Activated CD8-positive, alpha-beta memory T cell treated with anti-CD3 and anti-CD28 coated beads for 24 hours (primary cell): ENCODE results near the gene CBLIF.
"Not testable (repeated sequence)": the region's sequence is repeated elsewhere in the genome, so short reads cannot be mapped to it uniquely, and the experiment has no call there.

Experiments used
- DNase-seq: peaks from one replicate; pipeline ENCODE4 v3.0.0-alpha.2; 2020

The CBLIF gene

DNA sequence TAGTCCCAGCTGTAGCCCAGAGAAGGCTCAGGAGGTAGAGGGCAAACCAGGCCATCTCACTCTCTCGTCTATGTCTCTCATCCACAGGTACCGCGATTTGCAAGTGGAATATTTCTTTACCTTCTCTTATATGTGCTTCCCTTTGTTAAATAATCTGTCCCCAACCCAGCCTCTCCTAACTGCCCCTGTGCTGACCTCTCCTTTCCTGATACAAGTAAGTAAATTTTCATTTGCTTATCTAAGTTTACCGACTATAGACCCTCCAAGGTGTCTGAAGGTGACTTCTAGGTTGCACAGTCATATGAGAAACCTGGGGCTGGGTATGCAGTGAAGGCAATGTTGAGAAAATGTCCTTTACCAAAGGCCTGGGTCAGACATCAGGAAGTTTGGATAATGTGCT, at the start of gene CBLIF:
Gene CBLIF (minus strand): TSS at position 101 of the 400 bp plus-strand sequence. CDS start 46 bp downstream, at position 55.
- DNase-seq = no peak

DNA sequence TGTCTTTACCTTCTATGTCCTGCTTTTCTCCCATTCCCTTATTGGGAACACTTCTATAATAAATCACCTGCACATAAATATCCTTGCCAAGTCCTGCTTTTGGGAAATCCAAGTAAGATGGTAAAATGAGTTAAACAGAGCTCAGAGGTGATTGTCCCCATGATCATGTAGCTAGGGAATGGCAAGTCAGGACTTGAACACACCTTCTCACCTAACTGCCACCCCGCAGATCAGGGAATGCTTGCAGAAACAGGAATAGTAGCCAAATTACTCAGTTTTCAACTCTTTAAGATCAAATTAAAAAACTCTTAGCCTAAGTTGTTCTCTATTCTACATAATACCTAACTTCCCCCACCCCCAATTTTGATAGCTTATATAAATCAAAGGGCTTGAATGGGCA, 49.3 kb upstream of the CBLIF start:
- DNase-seq = no peak

- DNase-seq = no peak
These were observed 46.5 kb upstream of the CBLIF start for GRCh38 chr11:59891781-59892181.

DNA sequence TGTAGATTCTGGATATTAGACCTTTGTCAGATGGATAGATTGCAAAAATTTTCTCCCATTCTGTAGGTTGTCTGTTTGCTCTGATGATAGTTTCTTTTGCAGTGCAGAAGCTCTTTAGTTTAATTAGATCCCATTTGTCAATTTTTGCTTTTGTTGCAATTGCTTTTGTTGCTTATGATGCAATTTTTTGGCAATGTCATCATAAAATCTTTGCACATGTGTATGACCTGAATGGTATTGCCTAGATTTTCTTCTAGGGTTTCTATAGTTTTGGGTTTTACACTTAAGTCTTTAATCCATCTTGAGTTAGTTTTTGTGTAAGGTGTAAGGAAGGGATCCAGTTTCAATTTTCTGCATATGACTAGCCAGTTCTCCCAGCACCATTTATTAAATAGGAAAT, 41.9 kb upstream of the CBLIF start:
- DNase-seq = not testable (repeated sequence)

GRCh38 chr11:59883597-59883996, 38.3 kb upstream of the CBLIF start:
- no peak for DNase-seq

- no peak for DNase-seq
These were observed 34.3 kb upstream of the CBLIF start for GRCh38 chr11:59879567-59879966.

GRCh38 chr11:59878575-59878974, 33.3 kb upstream of the CBLIF start, which contains the start of gene OOSP3:
OOSP3 (plus strand) TSS chr11:59878782; CDS start chr11:59878809, 27 bp downstream.
- no peak for DNase-seq

DNA sequence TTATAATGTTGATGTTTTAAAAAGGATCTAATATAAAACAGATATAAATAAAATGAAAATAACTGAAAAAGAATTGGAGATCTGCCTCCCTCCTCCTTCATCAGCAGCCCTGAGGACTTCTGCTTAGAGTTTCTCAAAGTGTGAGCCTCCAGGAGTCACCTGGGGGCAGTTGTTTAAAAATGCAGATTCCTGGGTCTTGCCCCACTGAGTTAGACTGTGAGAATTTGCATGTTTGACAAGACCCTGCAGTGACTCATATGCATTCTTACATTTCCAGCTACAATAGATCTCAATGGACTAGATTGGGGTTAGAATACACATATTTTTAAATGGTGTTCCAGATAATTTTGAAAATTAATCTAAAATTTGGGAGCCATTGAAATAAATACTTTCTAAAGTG, 32.5 kb upstream of the CBLIF start:
- DNase-seq = no peak

- DNase-seq = no peak
These were observed 32.0 kb upstream of the CBLIF start for GRCh38 chr11:59877325-59877724.

DNA sequence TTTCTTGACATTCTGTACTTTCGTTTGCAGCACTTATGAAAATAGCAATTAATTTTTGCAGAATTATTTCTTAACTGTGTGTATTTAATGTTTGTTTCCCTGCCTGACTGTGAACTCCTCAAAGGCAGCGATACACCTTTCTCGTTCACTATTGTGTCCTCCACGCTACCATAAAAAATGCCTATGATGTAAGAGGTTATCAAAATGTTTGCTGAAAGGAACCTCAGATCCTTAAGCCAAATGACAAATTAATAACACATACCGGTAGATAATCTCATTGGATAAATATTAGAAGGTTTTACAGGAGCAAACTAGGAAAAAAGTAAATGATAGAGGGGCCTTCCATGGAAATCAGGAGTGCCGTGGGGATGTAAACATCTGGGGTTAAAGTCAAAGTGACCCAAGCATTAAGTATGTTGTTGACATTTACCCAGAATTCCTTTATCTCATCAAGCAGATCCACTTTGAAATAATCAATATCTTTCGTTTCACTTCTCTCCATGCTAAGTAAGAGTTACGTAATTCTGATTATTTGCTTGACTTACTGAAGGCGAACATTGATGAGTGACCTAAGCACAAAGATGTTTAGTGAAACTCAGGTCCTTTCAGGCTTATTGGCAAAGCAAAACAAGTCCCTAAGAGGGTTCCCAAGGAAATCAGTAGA, 30.7 kb upstream of the CBLIF start:
- DNase-seq = no peak

- no peak for DNase-seq
These were observed 26.8 kb upstream of the CBLIF start for GRCh38 chr11:59872076-59872475.

- DNase-seq = no peak
These were observed 22.6 kb upstream of the CBLIF start for GRCh38 chr11:59867946-59868345.

DNA sequence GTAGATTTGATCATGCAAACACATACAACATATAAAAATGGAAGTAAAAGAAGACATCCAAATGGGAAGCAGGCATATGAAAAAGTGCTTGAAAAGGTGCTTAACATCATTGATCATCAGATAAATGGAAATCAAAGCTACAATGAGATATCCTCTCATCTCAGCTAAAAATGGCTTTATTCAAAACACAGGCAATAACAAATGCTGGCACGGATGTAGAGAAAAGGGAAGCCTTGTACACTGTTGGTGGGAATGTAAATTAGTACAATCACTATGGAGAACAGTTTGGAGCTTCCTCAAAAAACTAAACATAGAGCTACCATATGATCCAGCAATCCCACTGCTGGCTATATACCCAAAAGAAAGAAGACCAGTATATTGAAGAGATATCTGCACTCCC, 21.5 kb upstream of the CBLIF start:
- no peak for DNase-seq

- DNase-seq = no peak
These were observed 21.1 kb upstream of the CBLIF start, which contains the start of gene TCN1 for GRCh38 chr11:59866397-59866796. TCN1 (minus strand) TSS chr11:59866487; CDS start chr11:59866470, 17 bp downstream.

GRCh38 chr11:59865031-59865430, 19.7 kb upstream of the CBLIF start:
- DNase-seq = no peak

DNA sequence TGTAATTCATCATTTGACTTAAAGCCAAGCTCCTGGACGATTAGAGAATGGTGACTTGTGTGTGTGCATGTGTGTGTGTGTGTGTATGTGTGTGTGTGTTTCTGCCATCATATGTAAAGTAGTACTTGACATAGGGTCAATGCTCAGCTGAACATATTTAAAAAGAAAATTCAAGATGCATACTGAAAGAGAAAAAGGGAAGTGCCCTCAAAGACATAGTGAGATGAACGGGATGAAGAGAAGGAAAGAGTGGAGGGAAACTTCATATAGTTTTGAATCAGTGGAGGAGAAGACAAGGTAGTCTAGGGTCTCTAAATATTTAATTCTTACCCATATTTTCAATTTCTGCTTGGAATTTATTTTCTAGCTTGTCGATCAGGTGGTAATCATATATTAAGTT, 17.0 kb upstream of the CBLIF start:
- DNase-seq = no peak

- no peak for DNase-seq
These were observed 14.4 kb upstream of the CBLIF start for GRCh38 chr11:59859673-59860072.

- no peak for DNase-seq
These were observed 12.4 kb upstream of the CBLIF start for GRCh38 chr11:59857439-59858434.

DNA sequence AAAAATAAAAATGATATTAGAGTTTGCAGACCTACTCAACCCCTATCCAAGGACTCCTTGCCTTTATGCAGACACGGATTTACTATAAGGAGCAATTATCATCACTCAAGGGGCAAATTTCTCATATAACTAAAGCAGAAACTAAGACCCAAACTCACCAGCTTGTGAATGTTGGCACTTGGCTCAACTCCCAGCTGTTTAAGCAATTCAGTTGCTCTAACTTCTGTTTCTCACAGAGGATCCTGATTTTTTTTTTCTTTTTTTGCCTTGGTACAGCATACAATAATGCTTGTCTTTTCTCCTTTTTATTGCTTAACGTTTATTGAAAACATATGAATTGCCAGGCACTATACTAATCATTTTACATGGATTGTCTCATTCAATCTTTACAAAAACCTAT, 9.6 kb upstream of the CBLIF start:
- DNase-seq = no peak

- DNase-seq = not testable (repeated sequence)
These were observed 6.1 kb upstream of the CBLIF start for GRCh38 chr11:59851416-59851815.

- not testable (repeated sequence) for DNase-seq
These were observed 4.3 kb upstream of the CBLIF start for GRCh38 chr11:59849551-59849950.

- no peak for DNase-seq
These were observed 3.8 kb upstream of the CBLIF start for GRCh38 chr11:59849129-59849528.

- DNase-seq = not testable (repeated sequence)
These were observed 3.1 kb upstream of the CBLIF start for GRCh38 chr11:59848439-59848838.

DNA sequence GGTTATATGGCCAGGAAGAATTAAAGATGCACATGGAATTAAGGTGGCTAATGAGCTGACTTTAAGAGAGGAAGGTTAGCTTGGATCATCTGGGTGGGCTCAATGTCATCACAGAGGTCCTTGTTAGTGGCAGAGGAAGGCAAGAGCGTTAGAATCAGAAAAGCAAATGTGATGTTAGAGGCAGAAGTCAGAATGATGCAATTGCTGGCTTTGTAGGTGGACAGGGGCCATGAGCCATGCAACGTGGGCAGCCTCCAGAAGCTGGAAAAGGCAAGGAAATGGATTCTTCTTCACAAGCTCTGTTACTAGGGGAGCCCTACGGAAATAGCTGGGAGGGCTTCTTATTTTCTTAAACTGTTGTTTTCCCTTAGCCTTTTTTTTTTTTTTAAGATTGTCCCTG, 2.3 kb upstream of the CBLIF start:
- DNase-seq = no peak
